Right ventricle myocardium superior (tissue), 1 donor: ENCODE results near the gene HLCS. TPM values are rescaled to one million over a fixed set of nuclear protein-coding genes. Genes with fewer than 3 reads are reported as not detected.

Experiments used
- ATAC-seq: fragments of 200-7000 bp; cut with Tn5 transposase; one replicate; pipeline ENCODE4 v1.9.1; 2020; ENCODE audit warnings: mild to moderate bottlenecking; ENCODE audit not compliant: poor library complexity
- DNase-seq: peaks from one replicate; pipeline ENCODE4 v3.0.0-alpha.2; 2020
- intact Hi-C: fragments of 100-400 bp; cut with DNase I; formaldehyde crosslinking; loops from one replicate; pipeline ENCODE4 v1.11.2; 2022
- total RNA-seq: library from RNA; stranded (reverse); fragmentation: NEBNext Ultra II Directional; extraction: Animal tissue kit (Norgen Biotek cat#: 25700); gene quantifications from one replicate; pipeline ENCODE4 v1.2.1, GENCODE V29; 2021
- donor health status: DM: no; HTN: yes; CAD: no; lungs with severe emphysema.

Gene HLCS
- total RNA-seq, 1 donor from 2014 or later = 6.3 TPM

GRCh38 chr21:36776981-36777617 is 189.4 kb downstream of the HLCS start:
- intact Hi-C loops = no loop called here
- DNase-seq = no peak

GRCh38 chr21:36773995-36774394 is 192.5 kb downstream of the HLCS start:
- ATAC-seq (no peak), DNase-seq (no peak)
- intact Hi-C loops = no loop called here

More at GRCh38 chr21:36776981-36777617, 189.4 kb downstream of the HLCS start:
- no peak for ATAC-seq

- peak; percentile 97 for ATAC-seq
- DNase-seq = peak; percentile 92
- intact Hi-C loops = no loop called here
These were observed 193.4 kb downstream of the HLCS start for GRCh38 chr21:36773117-36773516.

GRCh38 chr21:36769051-36769839 is 197.2 kb downstream of the HLCS start:
- ATAC-seq (peak; percentile 21), DNase-seq (no peak)
- intact Hi-C loops = no loop called here

- DNase-seq (no peak), ATAC-seq (no peak)
- intact Hi-C loops = no loop called here
These were observed 198.0 kb downstream of the HLCS start for GRCh38 chr21:36768496-36768895.

GRCh38 chr21:36767096-36767495 is 199.4 kb downstream of the HLCS start:
- ATAC-seq (no peak), DNase-seq (no peak)
- intact Hi-C loops = no loop called here

- no peak for ATAC-seq
- intact Hi-C loops = no loop called here
These were observed 200.0 kb downstream of the HLCS start for GRCh38 chr21:36766511-36766910.

GRCh38 chr21:36765229-36765628 is 201.2 kb downstream of the HLCS start:
- no peak for DNase-seq
- intact Hi-C loops = no loop called here
- no peak for ATAC-seq

More at GRCh38 chr21:36766511-36766910, 200.0 kb downstream of the HLCS start:
- no peak for DNase-seq

- ATAC-seq (no peak), DNase-seq (no peak)
- intact Hi-C loops = no loop called here
These were observed 203.2 kb downstream of the HLCS start for GRCh38 chr21:36763305-36763704.

GRCh38 chr21:36762642-36763041 is 203.8 kb downstream of the HLCS start:
- no peak for DNase-seq
- no peak for ATAC-seq
- intact Hi-C loops = no loop called here

- no peak for DNase-seq
- intact Hi-C loops = no loop called here
- no peak for ATAC-seq
These were observed 204.8 kb downstream of the HLCS start for GRCh38 chr21:36761685-36762084.

GRCh38 chr21:36759348-36760083 is 207.0 kb downstream of the HLCS start:
- DNase-seq (no peak), ATAC-seq (no peak)
- intact Hi-C loops = no loop called here

GRCh38 chr21:36757196-36757595 is 209.3 kb downstream of the HLCS start:
- no peak for DNase-seq
- no peak for ATAC-seq
- intact Hi-C loops = no loop called here

GRCh38 chr21:36756527-36756926 is 209.9 kb downstream of the HLCS start:
- intact Hi-C loops = no loop called here
- ATAC-seq (no peak), DNase-seq (no peak)

GRCh38 chr21:36754241-36754898 is 212.1 kb downstream of the HLCS start:
- intact Hi-C loops = no loop called here
- no peak for ATAC-seq
- no peak for DNase-seq

- DNase-seq (no peak), ATAC-seq (no peak)
- intact Hi-C loops = no loop called here
These were observed 212.9 kb downstream of the HLCS start for GRCh38 chr21:36753556-36753955.

GRCh38 chr21:36751383-36751782 is 215.1 kb downstream of the HLCS start:
- no peak for DNase-seq
- ATAC-seq = no peak
- intact Hi-C loops = no loop called here

GRCh38 chr21:36750576-36750959 is 215.9 kb downstream of the HLCS start:
- ATAC-seq = no peak

GRCh38 chr21:36749935-36750575 is 216.4 kb downstream of the HLCS start:
- DNase-seq (no peak), ATAC-seq (peak; percentile 57)
- intact Hi-C loops = loop anchor here (10.0 kb wide), 1 partner anchor 165 kb away; no protein-coding TSS in a partner anchor

More at GRCh38 chr21:36750576-36750959, 215.9 kb downstream of the HLCS start:
- DNase-seq = no peak
- intact Hi-C loops = no loop called here
